ENCODE measurements around the gene INSIG1.

INSIG1 gene

DNA sequence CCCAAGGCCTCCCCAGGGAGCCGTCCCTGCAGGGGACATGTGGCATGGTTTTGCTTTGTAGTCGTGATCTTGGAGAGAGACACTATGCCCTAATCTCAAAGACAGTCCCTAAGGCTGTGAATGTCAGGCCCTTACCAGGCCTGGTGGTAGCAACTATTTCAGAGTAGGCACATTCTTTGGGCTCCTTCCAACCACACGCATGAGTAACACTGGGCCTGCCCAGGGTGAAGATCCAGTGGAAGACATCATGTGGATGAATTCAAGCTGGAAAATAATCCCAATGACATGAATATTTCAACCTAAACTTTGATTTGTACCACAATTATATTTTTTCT is 39.5 kb upstream of the INSIG1 start:
- no peaks in the 10 kb centered on the region for H3K27me3 ChIP-seq (ENCODE audit: control insufficient read depth, insufficient read depth, low read length)
- no peak overlapping the region for H3K4me3 ChIP-seq (ENCODE audit: low read length)
- H3K4me1 ChIP-seq (ENCODE audit: control insufficient read depth, insufficient read depth, low read length): no peaks in the 10 kb centered on the region
- no peak overlapping the region for H3K27ac ChIP-seq (ENCODE audit: low read depth, low read length)
- no peaks in the 10 kb centered on the region for H3K36me3 ChIP-seq (ENCODE audit: control insufficient read depth, insufficient read depth, low read length)
- no peak overlapping the region for H3K9ac ChIP-seq (ENCODE audit: low read length)

DNA sequence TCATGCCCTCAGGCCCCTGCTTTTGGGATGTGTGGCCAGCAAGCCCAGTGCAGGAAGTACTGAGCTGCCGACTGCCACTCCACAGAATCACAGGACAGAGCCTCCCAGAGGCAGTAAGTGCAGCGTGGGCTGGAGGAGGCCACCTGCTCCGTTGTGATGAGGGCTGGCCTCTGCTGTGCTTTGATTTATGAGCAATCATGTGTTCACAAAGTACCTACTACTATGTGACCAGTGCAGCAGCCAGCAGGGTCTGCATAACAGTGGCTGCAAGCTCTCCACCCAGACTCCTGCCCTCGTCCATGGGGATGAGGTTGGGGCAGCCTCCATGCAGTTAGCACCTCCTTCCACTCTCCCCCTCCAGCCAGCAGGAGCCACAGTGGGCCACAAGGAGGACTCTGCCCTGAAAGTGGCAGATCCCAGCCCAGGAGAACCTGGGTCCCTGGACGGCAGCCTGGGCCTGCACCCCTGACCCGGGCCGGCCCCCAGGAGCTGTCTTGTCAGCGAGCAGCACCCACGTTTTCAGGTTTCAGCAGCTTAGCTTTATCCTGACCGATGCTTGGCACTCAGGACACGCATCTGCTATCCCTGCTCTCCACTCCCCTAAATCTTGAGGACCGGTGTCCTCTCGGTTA is 37.7 kb upstream of the INSIG1 start:
- Histone ChIP-seq H3K9ac (ENCODE audit: low read length) (no peak overlapping the region), H3K4me3 (ENCODE audit: low read length) (no peak overlapping the region), H3K36me3 (ENCODE audit: control insufficient read depth, insufficient read depth, low read length) (no peaks in the 10 kb centered on the region), H3K27me3 (ENCODE audit: control insufficient read depth, insufficient read depth, low read length) (peaks cover 2% of the 10 kb centered on the region), H3K27ac (ENCODE audit: low read depth, low read length) (no peak overlapping the region), H3K4me1 (ENCODE audit: control insufficient read depth, insufficient read depth, low read length) (no peaks in the 10 kb centered on the region)

DNA sequence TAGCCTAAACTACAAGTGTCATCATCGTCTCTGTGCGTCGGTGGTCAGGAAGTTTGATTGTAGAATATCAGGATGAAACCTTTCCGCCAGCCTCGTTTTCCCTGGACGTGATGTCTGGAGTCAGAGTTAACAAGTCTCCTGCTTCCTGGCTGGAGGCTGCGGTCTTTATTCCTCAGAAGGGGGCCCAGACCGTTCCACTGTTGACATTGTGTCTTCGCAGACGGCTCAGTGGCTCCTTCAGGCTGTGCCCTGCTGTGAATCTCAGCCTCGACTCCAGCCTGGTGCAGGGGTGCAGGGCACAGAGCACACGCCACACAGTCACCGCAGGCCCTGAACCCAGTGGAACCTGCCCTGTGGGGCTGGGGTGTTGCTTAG is 37.2 kb upstream of the INSIG1 start:
- Histone ChIP-seq H3K27ac (ENCODE audit: low read depth, low read length) (no peak overlapping the region), H3K4me1 (ENCODE audit: control insufficient read depth, insufficient read depth, low read length) (no peaks in the 10 kb centered on the region), H3K4me3 (ENCODE audit: low read length) (no peak overlapping the region), H3K27me3 (ENCODE audit: control insufficient read depth, insufficient read depth, low read length) (peaks cover 2% of the 10 kb centered on the region), H3K9ac (ENCODE audit: low read length) (no peak overlapping the region), H3K36me3 (ENCODE audit: control insufficient read depth, insufficient read depth, low read length) (no peaks in the 10 kb centered on the region)

DNA sequence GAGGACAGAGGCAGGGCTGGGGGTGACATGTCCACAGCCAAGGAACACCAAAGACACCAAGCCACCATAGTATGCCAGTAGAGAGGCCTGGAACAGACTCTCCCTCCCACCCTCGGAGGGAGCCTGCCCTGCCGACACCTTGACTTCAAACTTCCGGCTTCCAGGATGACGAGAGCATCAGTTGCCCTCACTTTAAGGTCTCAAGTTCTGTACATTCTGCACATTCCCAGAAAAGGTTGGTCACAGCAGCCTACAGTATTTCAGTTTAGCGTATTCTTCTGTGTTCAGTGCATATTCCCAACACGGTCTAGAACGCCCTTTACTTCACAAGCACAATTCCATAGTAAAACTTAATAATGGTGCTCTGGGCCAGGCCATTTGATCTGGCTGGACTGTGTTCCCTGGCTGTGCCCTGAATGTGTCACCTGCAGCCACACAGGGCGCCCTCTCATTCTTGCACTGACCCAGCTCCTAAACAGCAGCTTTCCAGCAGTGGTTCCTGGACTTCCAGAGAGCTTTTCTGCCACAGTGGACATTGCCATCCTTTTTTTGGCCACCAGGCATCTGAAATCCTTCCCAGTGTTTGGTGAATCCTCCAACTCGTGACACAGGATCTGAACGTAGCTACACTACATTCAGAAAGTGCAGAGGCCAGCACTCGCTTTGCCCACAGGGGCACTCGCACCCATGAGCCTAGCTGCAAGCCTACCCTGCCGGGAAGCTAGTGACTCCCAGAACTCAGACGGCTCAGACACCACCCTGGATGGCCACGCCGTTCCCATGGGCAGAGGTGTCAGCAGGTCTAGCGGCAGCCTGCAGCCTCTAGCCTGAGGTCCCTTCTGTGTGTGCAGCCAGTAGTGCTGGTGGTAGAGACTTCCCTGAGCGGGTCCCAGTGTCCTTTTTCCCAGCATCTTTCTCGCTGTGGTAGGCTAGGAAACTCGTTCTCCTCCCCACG is 36.4 kb upstream of the INSIG1 start:
- Histone ChIP-seq H3K27me3 (ENCODE audit: control insufficient read depth, insufficient read depth, low read length) (peaks cover 2% of the 10 kb centered on the region), H3K27ac (ENCODE audit: low read depth, low read length) (no peak overlapping the region), H3K36me3 (ENCODE audit: control insufficient read depth, insufficient read depth, low read length) (no peaks in the 10 kb centered on the region), H3K4me1 (ENCODE audit: control insufficient read depth, insufficient read depth, low read length) (no peaks in the 10 kb centered on the region), H3K9ac (ENCODE audit: low read length) (no peak overlapping the region), H3K4me3 (ENCODE audit: low read length) (no peak overlapping the region)

DNA sequence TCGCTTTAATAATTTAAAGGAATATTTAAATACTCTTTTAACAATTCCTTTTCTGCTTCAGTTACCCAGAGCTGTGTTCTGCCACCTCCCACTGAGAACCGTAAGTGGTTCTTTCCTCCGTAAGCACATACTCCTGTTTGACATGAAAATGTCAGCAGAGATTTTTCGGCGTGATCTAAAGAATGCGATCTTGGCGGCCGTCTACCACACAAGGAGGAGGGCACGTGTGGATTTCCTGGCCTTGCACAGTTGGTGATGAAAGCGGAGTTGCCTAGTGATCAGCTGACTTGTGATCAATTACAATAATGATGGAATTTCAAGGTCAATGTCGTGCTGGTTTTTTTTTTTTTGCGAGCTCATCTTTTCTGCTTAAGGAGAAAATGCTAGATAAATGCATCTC is 35.6 kb upstream of the INSIG1 start:
- Histone ChIP-seq H3K9ac (ENCODE audit: low read length) (no peak overlapping the region), H3K27ac (ENCODE audit: low read depth, low read length) (no peak overlapping the region), H3K4me3 (ENCODE audit: low read length) (no peak overlapping the region), H3K36me3 (ENCODE audit: control insufficient read depth, insufficient read depth, low read length) (no peaks in the 10 kb centered on the region), H3K27me3 (ENCODE audit: control insufficient read depth, insufficient read depth, low read length) (peaks cover 2% of the 10 kb centered on the region), H3K4me1 (ENCODE audit: control insufficient read depth, insufficient read depth, low read length) (no peaks in the 10 kb centered on the region)

DNA sequence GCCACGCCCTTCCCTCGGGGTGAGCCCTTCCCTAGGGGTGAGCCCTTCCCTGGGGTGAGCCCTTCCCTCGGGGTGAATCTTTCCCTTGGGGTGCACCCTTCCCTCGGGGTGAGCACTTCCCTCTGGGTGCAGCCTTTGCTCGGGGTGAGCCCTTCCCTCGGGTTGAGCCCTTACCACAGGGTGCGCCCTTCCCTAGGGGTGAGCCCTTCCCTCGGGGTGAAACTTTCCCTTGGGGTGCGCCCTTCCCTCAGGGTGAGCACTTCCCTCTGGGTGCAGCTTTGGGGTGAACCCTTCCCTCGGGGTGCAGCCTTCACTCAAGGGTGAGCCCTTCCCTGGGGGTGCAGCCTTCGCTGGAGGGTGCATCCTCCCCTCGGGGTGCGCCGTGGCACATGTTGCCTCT is 34.6 kb upstream of the INSIG1 start:
- peaks cover 2% of the 10 kb centered on the region for H3K27me3 ChIP-seq (ENCODE audit: control insufficient read depth, insufficient read depth, low read length)
- H3K9ac ChIP-seq (ENCODE audit: low read length): no peak overlapping the region

DNA sequence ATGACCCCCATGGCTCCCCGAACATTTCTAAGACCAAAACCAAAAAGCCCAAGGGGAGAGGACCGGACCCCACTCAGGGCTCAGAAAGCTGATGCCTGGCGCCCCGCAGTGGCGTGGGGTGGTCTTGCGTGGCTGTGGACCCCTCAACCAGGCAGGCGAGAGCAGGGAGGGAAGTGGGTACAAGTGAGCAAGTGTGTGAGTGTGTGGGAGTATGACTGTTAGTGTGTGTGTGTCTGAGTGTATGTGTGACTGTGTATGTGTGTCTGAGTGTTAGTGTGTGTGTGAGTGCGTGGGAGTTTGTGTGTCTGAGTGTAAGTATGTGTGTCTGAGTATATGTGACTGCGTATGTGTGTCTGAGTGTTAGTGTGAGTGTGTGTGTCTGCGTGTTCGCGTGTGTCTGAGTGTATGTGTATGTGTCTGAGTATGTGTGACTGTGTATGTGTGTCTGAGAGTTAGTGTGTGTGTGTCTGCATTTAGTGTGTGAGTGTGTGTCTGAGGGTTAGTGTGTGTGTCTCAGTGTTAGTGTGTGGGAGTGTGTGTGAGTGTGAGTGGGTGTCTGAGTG is 34.0 kb upstream of the INSIG1 start:
- Histone ChIP-seq H3K4me3 (ENCODE audit: low read length) (no peak overlapping the region), H3K27ac (ENCODE audit: low read depth, low read length) (no peak overlapping the region), H3K27me3 (ENCODE audit: control insufficient read depth, insufficient read depth, low read length) (peaks cover 2% of the 10 kb centered on the region)

More for the DNA sequence above, 34.6 kb upstream of the INSIG1 start:
- no peak overlapping the region for H3K4me3 ChIP-seq (ENCODE audit: low read length)
- H3K4me1 ChIP-seq (ENCODE audit: control insufficient read depth, insufficient read depth, low read length): no peaks in the 10 kb centered on the region
- H3K27ac ChIP-seq (ENCODE audit: low read depth, low read length): no peak overlapping the region
- no peaks in the 10 kb centered on the region for H3K36me3 ChIP-seq (ENCODE audit: control insufficient read depth, insufficient read depth, low read length)

DNA sequence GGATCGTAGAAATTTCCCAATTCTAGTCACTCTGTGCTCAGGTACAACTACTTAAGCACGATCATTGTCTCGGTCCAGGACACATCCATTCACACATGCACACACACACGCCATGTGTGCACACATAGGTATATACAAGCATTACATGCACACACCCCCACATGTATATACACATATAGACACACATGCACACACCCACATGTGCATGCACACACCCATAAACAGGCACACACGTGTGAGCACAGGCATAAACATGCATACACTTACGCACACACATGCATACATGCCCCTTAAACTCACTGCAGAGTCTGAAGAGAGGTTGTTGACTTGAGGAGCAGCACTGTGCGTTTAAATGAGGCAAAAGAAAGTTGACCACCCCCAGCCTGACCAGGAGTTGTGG is 32.5 kb upstream of the INSIG1 start:
- H3K36me3 ChIP-seq (ENCODE audit: control insufficient read depth, insufficient read depth, low read length): no peaks in the 10 kb centered on the region
- H3K27me3 ChIP-seq (ENCODE audit: control insufficient read depth, insufficient read depth, low read length): peaks cover 2% of the 10 kb centered on the region
- H3K27ac ChIP-seq (ENCODE audit: low read depth, low read length): no peak overlapping the region
- H3K4me3 ChIP-seq (ENCODE audit: low read length): no peak overlapping the region
- no peaks in the 10 kb centered on the region for H3K4me1 ChIP-seq (ENCODE audit: control insufficient read depth, insufficient read depth, low read length)
- H3K9ac ChIP-seq (ENCODE audit: low read length): no peak overlapping the region

More for the DNA sequence above, 34.0 kb upstream of the INSIG1 start:
- Histone ChIP-seq H3K36me3 (ENCODE audit: control insufficient read depth, insufficient read depth, low read length) (no peaks in the 10 kb centered on the region), H3K4me1 (ENCODE audit: control insufficient read depth, insufficient read depth, low read length) (no peaks in the 10 kb centered on the region), H3K9ac (ENCODE audit: low read length) (no peak overlapping the region)

DNA sequence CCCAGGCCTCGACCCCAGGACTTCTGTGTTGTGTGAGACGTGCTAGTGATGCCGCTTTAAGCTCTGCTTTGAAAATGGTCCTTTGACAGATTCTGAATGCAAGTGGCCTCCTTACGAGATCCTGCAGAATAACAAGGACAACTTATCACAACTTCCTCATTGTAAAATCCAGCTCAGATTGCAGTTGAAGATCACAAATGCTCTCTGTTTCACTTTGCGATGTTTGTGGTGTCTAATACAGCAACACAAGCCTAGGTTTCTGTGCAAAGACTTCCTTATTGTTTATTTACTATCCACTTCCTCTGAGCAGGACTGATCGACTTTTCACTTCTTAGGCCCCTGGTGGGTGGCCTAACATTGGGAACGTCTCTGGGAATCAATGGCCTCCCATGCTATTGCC is 31.7 kb upstream of the INSIG1 start:
- Histone ChIP-seq H3K4me3 (ENCODE audit: low read length) (no peak overlapping the region), H3K27me3 (ENCODE audit: control insufficient read depth, insufficient read depth, low read length) (peaks cover 2% of the 10 kb centered on the region), H3K27ac (ENCODE audit: low read depth, low read length) (no peak overlapping the region), H3K9ac (ENCODE audit: low read length) (no peak overlapping the region), H3K4me1 (ENCODE audit: control insufficient read depth, insufficient read depth, low read length) (no peaks in the 10 kb centered on the region), H3K36me3 (ENCODE audit: control insufficient read depth, insufficient read depth, low read length) (no peaks in the 10 kb centered on the region)

DNA sequence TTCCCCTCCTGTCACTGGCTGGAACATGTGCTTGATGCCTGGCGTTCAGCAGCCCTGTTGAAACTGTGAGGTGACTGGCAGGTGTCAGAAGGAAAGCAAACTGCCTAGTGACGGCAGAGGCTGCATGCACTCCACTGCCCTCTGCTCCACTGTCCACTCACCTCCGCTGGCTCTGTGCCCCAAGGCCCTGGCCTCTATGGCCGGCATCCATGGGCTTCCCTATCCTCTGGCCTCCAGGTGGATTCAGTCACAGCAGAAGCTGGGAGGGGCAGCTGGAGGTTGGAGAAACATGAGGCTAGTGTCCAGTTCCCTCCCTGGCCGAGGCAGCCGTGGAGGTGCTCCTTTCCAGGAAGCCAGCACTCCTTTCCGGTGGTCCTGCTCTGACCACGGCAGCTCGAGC is 31.2 kb upstream of the INSIG1 start:
- Histone ChIP-seq H3K36me3 (ENCODE audit: control insufficient read depth, insufficient read depth, low read length) (no peaks in the 10 kb centered on the region), H3K4me1 (ENCODE audit: control insufficient read depth, insufficient read depth, low read length) (no peaks in the 10 kb centered on the region), H3K9ac (ENCODE audit: low read length) (no peak overlapping the region), H3K27me3 (ENCODE audit: control insufficient read depth, insufficient read depth, low read length) (peaks cover 2% of the 10 kb centered on the region), H3K4me3 (ENCODE audit: low read length) (no peak overlapping the region), H3K27ac (ENCODE audit: low read depth, low read length) (no peak overlapping the region)

DNA sequence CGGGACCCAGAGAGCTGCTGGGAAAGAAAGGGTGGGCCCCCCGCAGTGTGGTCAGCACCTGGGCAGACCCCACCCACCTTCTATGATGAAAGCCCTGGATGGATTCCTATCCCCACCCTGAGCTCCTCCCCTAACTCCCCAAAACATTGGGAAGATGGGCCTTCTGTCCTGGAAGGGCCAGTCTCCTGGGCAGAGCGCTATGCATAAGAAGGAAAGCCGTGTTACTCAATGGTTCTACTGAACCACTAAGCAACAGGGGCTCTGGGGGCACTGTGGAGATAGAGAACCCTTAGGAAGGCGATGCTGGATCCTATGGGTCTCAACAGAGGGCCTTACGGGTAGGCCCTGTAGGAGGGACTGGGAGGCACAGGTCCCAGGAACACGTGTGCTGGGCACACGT is 30.7 kb upstream of the INSIG1 start:
- H3K4me1 ChIP-seq (ENCODE audit: control insufficient read depth, insufficient read depth, low read length): no peaks in the 10 kb centered on the region
- H3K27me3 ChIP-seq (ENCODE audit: control insufficient read depth, insufficient read depth, low read length): peaks cover 2% of the 10 kb centered on the region
- H3K27ac ChIP-seq (ENCODE audit: low read depth, low read length): no peak overlapping the region
- H3K9ac ChIP-seq (ENCODE audit: low read length): no peak overlapping the region
- no peaks in the 10 kb centered on the region for H3K36me3 ChIP-seq (ENCODE audit: control insufficient read depth, insufficient read depth, low read length)
- H3K4me3 ChIP-seq (ENCODE audit: low read length): no peak overlapping the region

DNA sequence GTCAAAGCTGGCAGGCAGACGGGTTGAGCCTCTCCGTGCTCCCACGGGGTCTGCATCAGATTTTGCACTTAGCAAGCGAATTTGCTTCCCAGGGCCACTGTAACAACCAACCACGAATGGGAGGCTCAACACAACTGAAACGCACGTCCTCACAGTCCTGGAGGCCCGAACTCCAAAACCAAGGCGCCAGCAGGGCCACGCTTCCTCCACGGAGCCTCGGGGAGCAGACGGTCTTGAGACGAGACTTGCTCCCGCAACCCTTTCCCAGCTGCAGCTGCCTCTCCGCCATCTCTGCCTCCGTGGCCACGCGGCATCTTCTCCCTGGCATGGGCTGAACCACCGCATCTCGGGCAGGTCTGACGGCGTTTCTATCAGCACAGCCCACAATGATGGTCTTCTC is 30.2 kb upstream of the INSIG1 start:
- Histone ChIP-seq H3K27me3 (ENCODE audit: control insufficient read depth, insufficient read depth, low read length) (peaks cover 2% of the 10 kb centered on the region), H3K36me3 (ENCODE audit: control insufficient read depth, insufficient read depth, low read length) (no peaks in the 10 kb centered on the region), H3K4me3 (ENCODE audit: low read length) (no peak overlapping the region)

More for the DNA sequence above, 30.2 kb upstream of the INSIG1 start:
- no peak overlapping the region for H3K27ac ChIP-seq (ENCODE audit: low read depth, low read length)
- H3K4me1 ChIP-seq (ENCODE audit: control insufficient read depth, insufficient read depth, low read length): no peaks in the 10 kb centered on the region
- no peak overlapping the region for H3K9ac ChIP-seq (ENCODE audit: low read length)
